H9 (cell line): ENCODE data around the gene TPSB2. TPM values are rescaled to one million over a fixed set of nuclear protein-coding genes. Genes with fewer than 3 reads are reported as not detected.

Experiments
- DNase-seq: peaks from one replicate; pipeline ENCODE4 v3.0.0-alpha.2; 2017
- H2AFZ ChIP-seq: one replicate; pipeline ENCODE4 v1.6.1; 2013; ENCODE audit warnings: mild to moderate bottlenecking, low read length, control low read depth, moderate library complexity
- H2AK5ac ChIP-seq: 2 replicates; pipeline ENCODE4 v1.6.1; 2013; ENCODE audit warnings: low read length, control low read depth, mixed read lengths; ENCODE audit not compliant: insufficient read length
- H2BK120ac ChIP-seq: one replicate; pipeline ENCODE4 v1.6.1; 2013; ENCODE audit warnings: low read depth, mild to moderate bottlenecking, low read length, control low read depth, inconsistent platforms; ENCODE audit not compliant: poor library complexity, severe bottlenecking
- H2BK12ac ChIP-seq: 2 replicates; pipeline ENCODE4 v1.6.1; 2013; ENCODE audit warnings: low read length, control low read depth, mixed read lengths, low read depth; ENCODE audit not compliant: insufficient read length
- H2BK15ac ChIP-seq: 2 replicates; pipeline ENCODE4 v1.6.1; 2013; ENCODE audit warnings: low read depth, low read length, control low read depth
- H2BK20ac ChIP-seq: one replicate; pipeline ENCODE4 v1.6.1; 2013; ENCODE audit warnings: low read depth, mild to moderate bottlenecking, low read length, control low read depth, inconsistent platforms; ENCODE audit not compliant: poor library complexity, severe bottlenecking
- H2BK5ac ChIP-seq: 2 replicates; pipeline ENCODE4 v1.6.1; 2013; ENCODE audit warnings: low read length, control low read depth, mixed read lengths; ENCODE audit not compliant: insufficient read length
- H3K14ac ChIP-seq: 2 replicates; pipeline ENCODE4 v1.6.1; 2013; ENCODE audit warnings: low read length, control low read depth; ENCODE audit not compliant: insufficient read depth
- H3K18ac ChIP-seq: 2 replicates; pipeline ENCODE4 v1.6.1; 2013; ENCODE audit warnings: low read depth, mild to moderate bottlenecking, mixed read lengths, low read length, control low read depth; ENCODE audit not compliant: insufficient read length
- H3K23ac ChIP-seq: 2 replicates; pipeline ENCODE4 v1.6.1; 2013; ENCODE audit warnings: low read length, control low read depth, mixed read lengths, low read depth; ENCODE audit not compliant: insufficient read length
- H3K23me2 ChIP-seq: 2 replicates; pipeline ENCODE4 v1.6.1; 2013; ENCODE audit warnings: low read depth, mild to moderate bottlenecking, mixed read lengths, low read length, control low read depth; ENCODE audit not compliant: insufficient read length, poor library complexity, severe bottlenecking
- H3K27ac ChIP-seq: 2 replicates; pipeline ENCODE4 v1.5.1; 2013; ENCODE audit warnings: low read length, control low read depth, mixed read lengths, low read depth; ENCODE audit not compliant: insufficient read length
- H3K27me3 ChIP-seq: 2 replicates; pipeline ENCODE4 v1.6.1; 2013; ENCODE audit warnings: low read length, control low read depth, inconsistent platforms; ENCODE audit not compliant: insufficient read depth
- H3K4ac ChIP-seq: 2 replicates; pipeline ENCODE4 v1.6.1; 2013; ENCODE audit warnings: low read depth, mild to moderate bottlenecking, control low read depth, inconsistent platforms, low read length, moderate library complexity
- H3K4me1 ChIP-seq: 2 replicates; pipeline ENCODE4 v1.6.1; 2013; ENCODE audit warnings: low read length, control low read depth, inconsistent platforms; ENCODE audit not compliant: insufficient read depth
- H3K4me2 ChIP-seq: 2 replicates; pipeline ENCODE4 v1.6.1; 2013; ENCODE audit warnings: low read length, control low read depth, mixed read lengths; ENCODE audit not compliant: insufficient read length, insufficient read depth
- H3K56ac ChIP-seq: 2 replicates; pipeline ENCODE4 v1.6.1; 2013; ENCODE audit warnings: low read depth, mild to moderate bottlenecking, mixed read lengths, low read length, control low read depth; ENCODE audit not compliant: insufficient read length
- H3K79me1 ChIP-seq: 2 replicates; pipeline ENCODE4 v1.6.1; 2013; ENCODE audit warnings: low read depth, mild to moderate bottlenecking, moderate library complexity, low read length, control low read depth, inconsistent platforms; ENCODE audit not compliant: insufficient read depth, poor library complexity, severe bottlenecking
- H3K79me2 ChIP-seq: 2 replicates; pipeline ENCODE4 v1.6.1; 2013; ENCODE audit warnings: low read length, control low read depth, inconsistent platforms; ENCODE audit not compliant: insufficient read depth
- H3K9ac ChIP-seq: 2 replicates; pipeline ENCODE4 v1.6.1; 2013; ENCODE audit warnings: low read length, control low read depth, mixed read lengths; ENCODE audit not compliant: insufficient read length; ENCODE audit errors: extremely low read depth
- H3K9me3 ChIP-seq: one replicate; pipeline ENCODE4 v1.6.1; 2013; ENCODE audit warnings: low read depth, low read length, inconsistent platforms; ENCODE audit not compliant: control insufficient read depth
- H3T11ph ChIP-seq: one replicate; pipeline ENCODE4 v1.6.1; 2013; ENCODE audit warnings: mild to moderate bottlenecking, low read length, control low read depth, inconsistent platforms
- H4K20me1 ChIP-seq: one replicate; pipeline ENCODE4 v1.6.1; 2013; ENCODE audit not compliant: control insufficient read depth, insufficient read length, insufficient read depth
- H4K5ac ChIP-seq: 2 replicates; pipeline ENCODE4 v1.6.1; 2013; ENCODE audit warnings: low read depth, mild to moderate bottlenecking, mixed read lengths, low read length, control low read depth; ENCODE audit not compliant: insufficient read length
- H4K8ac ChIP-seq: replicated peaks from 2 replicates; pipeline ENCODE4 v1.6.1; 2013; ENCODE audit warnings: low read length, control low read depth, mixed read lengths, low read depth; ENCODE audit not compliant: insufficient read length
- H4K91ac ChIP-seq: 2 replicates; pipeline ENCODE4 v1.6.1; 2013; ENCODE audit warnings: low read depth, mild to moderate bottlenecking, moderate library complexity, mixed read lengths, low read length, control low read depth; ENCODE audit not compliant: insufficient read length
- H3K27ac Mint-ChIP-seq, 3 experiments: 2 replicates in 2 of 3; 3 replicates in 1 of 3; pipeline ENCODE4 v1.8.0; 2020 to 2021; ENCODE audit warnings: mixed read lengths in 3 of 3, mild to moderate bottlenecking in 1 of 3, moderate library complexity in 1 of 3
- H3K27me3 Mint-ChIP-seq: 2 replicates; pipeline ENCODE4 v1.8.0; 2021; ENCODE audit warnings: low read depth, mild to moderate bottlenecking, moderate library complexity, mixed read lengths
- H3K36me3 Mint-ChIP-seq, 3 experiments: 2 replicates in 2 of 3; 3 replicates in 1 of 3; pipeline ENCODE4 v1.8.0; 2020 to 2021; ENCODE audit warnings: low read depth in 3 of 3, mixed read lengths in 3 of 3; ENCODE audit not compliant: insufficient read depth in 1 of 3
- H3K4me1 Mint-ChIP-seq, 2 experiments: 2 replicates each; pipeline ENCODE4 v1.8.0; 2020; ENCODE audit warnings: mixed read lengths in 2 of 2
- H3K4me3 Mint-ChIP-seq, 2 experiments: 2 replicates in 1 of 2; 3 replicates in 1 of 2; pipeline ENCODE4 v1.8.0; 2020 to 2021; ENCODE audit warnings: mild to moderate bottlenecking in 2 of 2, mixed read lengths in 2 of 2, moderate library complexity in 1 of 2
- H3K9me3 Mint-ChIP-seq, 2 experiments: 2 replicates in 1 of 2; 3 replicates in 1 of 2; pipeline ENCODE4 v1.8.0; 2020; ENCODE audit warnings: mild to moderate bottlenecking in 2 of 2, mixed read lengths in 2 of 2, moderate library complexity in 1 of 2
- WGBS: extraction: QIAGEN DNeasy Blood & Tissue Kit; methylation state at CpG from one replicate; pipeline ENCODE4 v1.1.7; 2013; ENCODE audit warnings: missing lambda C conversion rate, low lambda C conversion rate, mixed read lengths; ENCODE audit not compliant: insufficient read length; ENCODE audit errors: extremely low coverage; 5-methylcytosine and 5-hydroxymethylcytosine counted together
- total RNA-seq: library from RNA; stranded (reverse); gene quantifications from 2 replicates; pipeline ENCODE4 v1.2.1, GENCODE V29; 2021
- TF ChIP-seq, protein P1 (sequence below): fragments of 200-600 bp; sonication (generic); conservative IDR thresholded peaks from 3 replicates; pipeline ENCODE4 v1.8.0; 2021; ENCODE audit warnings: antibody characterized with exemption, mild to moderate bottlenecking

TPSB2 gene
- total RNA-seq, 1 experiment from 2014 or later: not detected

DNA sequence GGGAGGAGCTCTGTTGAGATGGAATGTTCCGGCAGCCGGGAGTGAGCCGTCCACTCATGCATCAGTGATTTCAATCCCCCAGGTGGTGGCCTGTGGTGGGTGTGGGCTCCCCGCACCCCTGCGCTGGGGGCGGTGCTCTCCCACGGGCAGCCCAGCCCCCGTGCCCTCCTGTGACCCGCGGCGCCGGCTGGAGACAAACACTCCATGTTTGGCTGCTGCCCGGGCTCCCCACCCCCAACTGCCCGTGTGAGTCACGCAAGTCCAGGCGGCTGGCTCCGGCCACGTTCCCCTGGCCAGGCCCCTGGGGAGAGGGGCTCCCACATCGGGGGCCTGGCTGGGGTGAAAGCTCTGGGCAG, 47.7 kb downstream of the TPSB2 start:
- H3K4ac ChIP-seq: no peak overlapping the region
- H2BK20ac ChIP-seq: no peak overlapping the region
- H3K9ac ChIP-seq: no peak overlapping the region
- no peak overlapping the region for H3K14ac ChIP-seq
- H3K23ac ChIP-seq: no peak overlapping the region
- no peak overlapping the region for H3T11ph ChIP-seq
- H2AK5ac ChIP-seq: no peak overlapping the region
- H2BK5ac ChIP-seq: no peak overlapping the region
- Mint-ChIP-seq H3K27ac (no peak overlapping the region), H3K4me3 (no peak overlapping the region), H3K27me3 (no peaks in the 10 kb centered on the region), H3K9me3 (no peaks in the 10 kb centered on the region), H3K36me3 (peaks cover 0 to 8% (median 7%) of the 10 kb centered on the region in 3 experiments; a peak in 3 of 7 replicates), H3K4me1 (peaks cover 0 to 13% of the 10 kb centered on the region in 2 experiments; a peak in 2 of 4 replicates)
- no peak overlapping the region for H3K56ac ChIP-seq
- H2BK15ac ChIP-seq: no peak overlapping the region
- no peak overlapping the region for H3K18ac ChIP-seq
- H4K8ac ChIP-seq: no peak overlapping the region
- no peak overlapping the region for H2AFZ ChIP-seq
- H2BK12ac ChIP-seq: no peak overlapping the region
- H2BK120ac ChIP-seq: no peak overlapping the region
- no peak for DNase-seq
- no peak overlapping the region for H4K91ac ChIP-seq
- no peaks in the 10 kb centered on the region for H3K9me3 ChIP-seq
- H3K4me2 ChIP-seq: no peak overlapping the region
- no peaks in the 10 kb centered on the region for H3K79me1 ChIP-seq
- H4K20me1 ChIP-seq: no peaks in the 10 kb centered on the region
- no peaks in the 10 kb centered on the region for H3K4me1 ChIP-seq
- H4K5ac ChIP-seq: no peak overlapping the region
- H3K79me2 ChIP-seq: no peaks in the 10 kb centered on the region
- peaks cover 2% of the 10 kb centered on the region for H3K23me2 ChIP-seq
- no peaks in the 10 kb centered on the region for H3K27me3 ChIP-seq
- TF ChIP-seq, protein P1, sequence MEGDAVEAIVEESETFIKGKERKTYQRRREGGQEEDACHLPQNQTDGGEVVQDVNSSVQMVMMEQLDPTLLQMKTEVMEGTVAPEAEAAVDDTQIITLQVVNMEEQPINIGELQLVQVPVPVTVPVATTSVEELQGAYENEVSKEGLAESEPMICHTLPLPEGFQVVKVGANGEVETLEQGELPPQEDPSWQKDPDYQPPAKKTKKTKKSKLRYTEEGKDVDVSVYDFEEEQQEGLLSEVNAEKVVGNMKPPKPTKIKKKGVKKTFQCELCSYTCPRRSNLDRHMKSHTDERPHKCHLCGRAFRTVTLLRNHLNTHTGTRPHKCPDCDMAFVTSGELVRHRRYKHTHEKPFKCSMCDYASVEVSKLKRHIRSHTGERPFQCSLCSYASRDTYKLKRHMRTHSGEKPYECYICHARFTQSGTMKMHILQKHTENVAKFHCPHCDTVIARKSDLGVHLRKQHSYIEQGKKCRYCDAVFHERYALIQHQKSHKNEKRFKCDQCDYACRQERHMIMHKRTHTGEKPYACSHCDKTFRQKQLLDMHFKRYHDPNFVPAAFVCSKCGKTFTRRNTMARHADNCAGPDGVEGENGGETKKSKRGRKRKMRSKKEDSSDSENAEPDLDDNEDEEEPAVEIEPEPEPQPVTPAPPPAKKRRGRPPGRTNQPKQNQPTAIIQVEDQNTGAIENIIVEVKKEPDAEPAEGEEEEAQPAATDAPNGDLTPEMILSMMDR: no peak
- H3K27ac ChIP-seq: no peak overlapping the region
- no CpG with 5 or more reads among the region's 19 CpGs for WGBS
